ENCODE data around the gene RLBP1. TPM values are rescaled to one million over a fixed set of nuclear protein-coding genes. Genes with fewer than 3 reads are reported as not detected.

Gene RLBP1
- total and polyA plus RNA-seq, 10 of the 15 experiments (the other 5 are each of a cell fraction or from before 2014, with no cell fraction given): 0.06 TPM; not detected in 9

- in situ Hi-C loops (cut with MboI) (no loop called here), intact Hi-C loops (cut with micrococcal nuclease; ENCODE audit: unreplicated experiment) (no loop called here)
- no TSS peak for BruUV-seq (replicated peaks)
- WGBS (ENCODE audit: insufficient coverage, insufficient replicate concordance, low lambda C conversion rate, missing lambda C conversion rate): 41% methylated on average over 7 of the region's 8 CpGs
- RAD21 ChIA-PET (ENCODE audit: unreplicated experiment): no interaction called here
- Histone ChIP-seq H3K4me1 (ENCODE audit: control insufficient read depth, insufficient read depth, low read length) (no peaks in the 10 kb centered on the region; the same call in 1 of the 2 replicates), H3K9me3 (replicated peaks; ENCODE audit: control insufficient read depth, insufficient read depth, low read length) (no peaks in the 10 kb centered on the region), H2AFZ (ENCODE audit: control insufficient read depth, low read depth, low read length) (no peak overlapping the region), H4K20me1 (ENCODE audit: control insufficient read depth, insufficient read depth) (no peaks in the 10 kb centered on the region), H3K4me3 (no peak overlapping the region), H3K36me3 (ENCODE audit: control insufficient read depth in 2 of 2, insufficient read depth in 2 of 2, low read length in 1 of 2) (no peaks in the 10 kb centered on the region), H3K4me2 (ENCODE audit: control insufficient read depth, insufficient read depth) (no peak overlapping the region), H3K27ac (ENCODE audit: control insufficient read depth, insufficient read depth) (no peak overlapping the region), H3K79me2 (ENCODE audit: control insufficient read depth, insufficient read depth, low read length) (no peaks in the 10 kb centered on the region), H3K9ac (ENCODE audit: control insufficient read depth, insufficient read depth, low read length) (no peak overlapping the region), H3K27me3 (replicated peaks in 1 of 2; ENCODE audit: control insufficient read depth in 2 of 2, insufficient read depth in 2 of 2, low read length in 1 of 2) (no peaks in the 10 kb centered on the region)
- no peak for DNase-seq (ENCODE audit: low read depth, low spot score)
- peak; percentile 20; the same call in 1 of the 2 replicates for TF ChIP-seq SPI1 (IDR thresholded peaks at IDR 0.05; ENCODE audit: borderline replicate concordance, insufficient read depth, low read depth, low read length)
- no peak for TF ChIP-seq STAT3 (IDR thresholded peaks at IDR 0.05; ENCODE audit: low read depth, low read length)
- POLR2A ChIA-PET: no interaction called here
- CTCF ChIA-PET: interaction anchor here (0.7 to 1.7 kb wide), 3 partner anchors 12 to 63 kb away, joined by 4 to 5 read pairs (median 4); no protein-coding TSS in a partner anchor
- FAIRE-seq: no peak
- ATAC-seq: no peak
- SMC1A ChIA-PET (ENCODE audit: uncharacterized antibody, unreplicated experiment): no interaction called here
These were observed 2.8 kb downstream of the RLBP1 start for GRCh38 chr15:89218531-89218930.

GRCh38 chr15:89217686-89218376, 3.5 kb downstream of the RLBP1 start:
- TF ChIP-seq, protein P1, sequence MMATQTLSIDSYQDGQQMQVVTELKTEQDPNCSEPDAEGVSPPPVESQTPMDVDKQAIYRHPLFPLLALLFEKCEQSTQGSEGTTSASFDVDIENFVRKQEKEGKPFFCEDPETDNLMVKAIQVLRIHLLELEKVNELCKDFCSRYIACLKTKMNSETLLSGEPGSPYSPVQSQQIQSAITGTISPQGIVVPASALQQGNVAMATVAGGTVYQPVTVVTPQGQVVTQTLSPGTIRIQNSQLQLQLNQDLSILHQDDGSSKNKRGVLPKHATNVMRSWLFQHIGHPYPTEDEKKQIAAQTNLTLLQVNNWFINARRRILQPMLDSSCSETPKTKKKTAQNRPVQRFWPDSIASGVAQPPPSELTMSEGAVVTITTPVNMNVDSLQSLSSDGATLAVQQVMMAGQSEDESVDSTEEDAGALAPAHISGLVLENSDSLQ (IDR thresholded peaks at IDR 0.05): no peak
- TF ChIP-seq CEBPB (IDR thresholded peaks at IDR 0.05; ENCODE audit: borderline replicate concordance in 1 of 2, low read depth in 2 of 2, low read length in 2 of 2) (no peak), KAT2A (conservative IDR thresholded peaks at IDR 0.05; ENCODE audit: control insufficient read depth, low read depth, low read length) (no peak), ATF7 (IDR thresholded peaks at IDR 0.05; ENCODE audit: low read depth) (no peak), YBX1 (IDR thresholded peaks at IDR 0.05) (no peak), RAD21 (IDR thresholded peaks at IDR 0.05; ENCODE audit: insufficient read depth, low read depth, low read length) (no peak), TCF3 (IDR thresholded peaks at IDR 0.05; ENCODE audit: borderline replicate concordance, insufficient read depth, low read depth, low read length) (no peak), TARDBP (IDR thresholded peaks at IDR 0.05; ENCODE audit: borderline replicate concordance) (no peak)
- ChIA-PET RAD21 (ENCODE audit: unreplicated experiment) (no interaction called here), SMC1A (ENCODE audit: uncharacterized antibody, unreplicated experiment) (interaction anchor here (0.6 kb wide), 1 partner anchor 101 kb away, joined by 3 read pairs; no protein-coding TSS in a partner anchor), POLR2A (no interaction called here), CTCF (interaction anchor here (0.7 to 1.7 kb wide), 3 partner anchors 11 to 64 kb away, joined by 4 to 5 read pairs (median 4); no protein-coding TSS in a partner anchor)
- Histone ChIP-seq H3K9ac (ENCODE audit: control insufficient read depth, insufficient read depth, low read length) (no peak overlapping the region), H3K79me2 (ENCODE audit: control insufficient read depth, insufficient read depth, low read length) (no peaks in the 10 kb centered on the region), H2AFZ (ENCODE audit: control insufficient read depth, low read depth, low read length) (no peak overlapping the region), H3K27ac (ENCODE audit: control insufficient read depth, insufficient read depth) (no peak overlapping the region), H4K20me1 (ENCODE audit: control insufficient read depth, insufficient read depth) (no peaks in the 10 kb centered on the region), H3K4me1 (ENCODE audit: control insufficient read depth, insufficient read depth, low read length) (no peaks in the 10 kb centered on the region; the same call in 1 of the 2 replicates), H3K4me2 (ENCODE audit: control insufficient read depth, insufficient read depth) (no peak overlapping the region), H3K4me3 (no peak overlapping the region), H3K27me3 (replicated peaks in 1 of 2; ENCODE audit: control insufficient read depth in 2 of 2, insufficient read depth in 2 of 2, low read length in 1 of 2) (no peaks in the 10 kb centered on the region), H3K9me3 (replicated peaks; ENCODE audit: control insufficient read depth, insufficient read depth, low read length) (no peaks in the 10 kb centered on the region), H3K36me3 (ENCODE audit: control insufficient read depth in 2 of 2, insufficient read depth in 2 of 2, low read length in 1 of 2) (no peaks in the 10 kb centered on the region)
- FAIRE-seq (no peak), ATAC-seq (no peak), DNase-seq (ENCODE audit: low read depth, low spot score) (no peak)
- BruUV-seq (replicated peaks): no TSS peak
- 44% methylated on average over 6 of the region's 6 CpGs for WGBS (ENCODE audit: insufficient coverage, insufficient replicate concordance, low lambda C conversion rate, missing lambda C conversion rate)
- in situ Hi-C loops (cut with MboI): no loop called here
- intact Hi-C loops (cut with micrococcal nuclease; ENCODE audit: unreplicated experiment): no loop called here
